ENCODE data around the gene UTS2B. TPM values are rescaled to one million over a fixed set of nuclear protein-coding genes. Genes with fewer than 3 reads are reported as not detected.

UTS2B gene, protein sequence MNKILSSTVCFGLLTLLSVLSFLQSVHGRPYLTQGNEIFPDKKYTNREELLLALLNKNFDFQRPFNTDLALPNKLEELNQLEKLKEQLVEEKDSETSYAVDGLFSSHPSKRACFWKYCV
- not detected for total RNA-seq

DNA sequence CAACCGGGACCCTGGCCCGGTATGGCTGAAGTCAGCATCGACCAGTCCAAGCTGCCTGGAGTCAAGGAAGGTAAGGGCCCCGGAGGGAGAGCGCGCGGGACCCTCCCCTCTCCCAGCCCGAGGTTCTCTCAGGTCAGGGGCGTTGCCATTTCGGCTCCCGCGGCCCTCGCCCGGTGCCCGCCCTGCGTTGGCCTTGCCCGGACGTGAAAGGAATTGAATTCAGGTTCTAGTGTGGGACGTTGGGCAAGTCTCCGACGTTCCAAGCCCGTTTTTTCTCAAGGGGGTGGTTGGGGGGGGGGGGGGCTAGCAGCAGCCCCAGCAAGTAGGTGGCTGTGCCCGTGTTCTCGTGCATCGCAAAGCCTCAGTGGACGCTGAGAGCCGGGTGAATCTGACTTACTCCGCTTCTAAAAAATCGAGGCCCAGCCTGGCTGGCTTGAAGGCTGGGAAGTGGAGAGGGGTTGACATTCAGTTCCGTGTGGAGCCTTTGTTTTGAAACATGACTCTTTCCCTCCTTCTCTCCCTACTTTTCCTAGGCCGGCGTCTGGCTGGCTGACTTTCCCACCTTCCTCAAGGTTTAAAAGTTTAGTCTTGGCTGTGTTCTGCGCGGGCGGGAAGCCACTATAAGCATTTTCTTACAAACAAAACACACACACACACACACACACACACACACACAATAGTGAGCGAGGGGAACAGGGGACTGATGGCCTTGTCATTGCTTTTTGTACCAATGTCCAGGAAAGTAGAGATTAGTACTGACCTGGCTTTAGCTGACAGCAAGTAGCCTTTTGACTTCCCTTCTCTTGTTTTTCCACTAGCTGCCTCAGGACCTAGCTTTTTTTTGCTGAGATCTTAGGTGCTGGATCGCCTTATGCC is at the start of gene UTS2B:
TSS of gene UTS2B (minus strand) at position 873 of the 876 bp plus-strand sequence. CDS start 48,337 bp downstream, outside the sequence.
- H3K4me3 Mint-ChIP-seq: peak within 1 kb of the TSS; percentile 72
- H3K4me1 Mint-ChIP-seq: peaks cover 21% of the 10 kb centered on the region
- H3K27me3 Mint-ChIP-seq: peaks cover 15% of the 10 kb centered on the region
- DNase-seq: peak; percentile 21
- H3K27ac Mint-ChIP-seq: peak within 1 kb of the TSS; percentile 54
- no peaks in the 10 kb centered on the region for H3K9me3 Mint-ChIP-seq
- POLR2A ChIA-PET: interaction anchor here (0.6 to 1.2 kb wide), 4 partner anchors 28 to 39 kb away, joined by 3 read pairs; no protein-coding TSS in a partner anchor
- H3K36me3 Mint-ChIP-seq (ENCODE audit: low read depth): no peaks in the 10 kb centered on the region
- CTCF ChIA-PET: no interaction called here

DNA sequence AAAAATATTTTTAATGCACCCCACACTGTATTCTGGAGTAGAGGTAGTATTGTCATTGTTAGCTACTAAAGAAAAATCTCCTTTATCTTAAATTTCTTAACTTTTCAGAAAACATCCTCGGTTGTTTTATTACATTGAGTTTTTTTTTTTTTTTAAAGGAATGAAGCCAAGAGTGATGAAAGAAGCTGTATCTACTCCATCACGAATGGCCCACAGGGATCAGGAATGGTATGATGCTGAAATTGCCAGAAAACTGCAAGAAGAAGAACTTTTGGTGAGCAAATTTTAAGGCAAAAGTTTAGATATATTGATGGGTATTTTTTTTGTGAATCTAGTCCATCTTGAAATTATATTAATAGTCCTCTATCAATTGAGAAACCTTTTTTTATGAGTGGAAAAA is 49.7 kb upstream of the UTS2B start:
- no peak overlapping the region for H3K4me3 Mint-ChIP-seq

DNA sequence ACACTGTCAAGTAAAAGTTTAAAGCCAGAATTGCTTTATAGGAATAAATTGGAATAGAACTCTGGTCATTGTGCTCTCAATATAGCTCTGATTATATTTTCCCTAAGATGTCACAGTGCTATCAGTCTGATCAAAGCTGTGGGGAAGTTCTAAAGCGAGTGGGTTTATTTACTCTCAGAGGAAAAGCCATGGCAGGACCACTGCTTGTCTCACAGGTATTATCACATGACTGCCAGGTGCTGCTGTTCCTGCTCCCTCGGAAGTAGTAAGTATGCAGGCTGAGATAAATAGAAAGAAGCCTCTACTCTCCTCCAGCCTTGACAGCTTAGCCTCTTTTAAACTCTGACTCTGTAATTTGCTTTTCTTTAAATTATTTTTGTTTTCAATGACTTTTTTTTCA is 49.1 kb upstream of the UTS2B start:
- no peak for DNase-seq
- H3K9me3 Mint-ChIP-seq: no peaks in the 10 kb centered on the region
- H3K27me3 Mint-ChIP-seq: no peaks in the 10 kb centered on the region
- H3K4me1 Mint-ChIP-seq: peaks cover 1% of the 10 kb centered on the region
- no peak overlapping the region for H3K27ac Mint-ChIP-seq
- CTCF ChIA-PET: interaction anchor here (1.5 kb wide), 1 partner anchor 8 kb away, joined by 4 read pairs; no protein-coding TSS in a partner anchor
- no peak overlapping the region for H3K4me3 Mint-ChIP-seq
- peaks cover 4% of the 10 kb centered on the region for H3K36me3 Mint-ChIP-seq (ENCODE audit: low read depth)
- POLR2A ChIA-PET: no interaction called here

More for the DNA sequence above, 49.7 kb upstream of the UTS2B start:
- H3K36me3 Mint-ChIP-seq (ENCODE audit: low read depth): peaks cover 4% of the 10 kb centered on the region
- H3K27me3 Mint-ChIP-seq: no peaks in the 10 kb centered on the region
- no peak overlapping the region for H3K27ac Mint-ChIP-seq
- no peaks in the 10 kb centered on the region for H3K9me3 Mint-ChIP-seq
- ChIA-PET POLR2A (no interaction called here), CTCF (interaction anchor here (0.6 to 1.5 kb wide), 2 partner anchors 8 to 453 kb away, joined by 3 to 4 read pairs; no protein-coding TSS in a partner anchor)
- no peak for DNase-seq
- peaks cover 1% of the 10 kb centered on the region for H3K4me1 Mint-ChIP-seq

DNA sequence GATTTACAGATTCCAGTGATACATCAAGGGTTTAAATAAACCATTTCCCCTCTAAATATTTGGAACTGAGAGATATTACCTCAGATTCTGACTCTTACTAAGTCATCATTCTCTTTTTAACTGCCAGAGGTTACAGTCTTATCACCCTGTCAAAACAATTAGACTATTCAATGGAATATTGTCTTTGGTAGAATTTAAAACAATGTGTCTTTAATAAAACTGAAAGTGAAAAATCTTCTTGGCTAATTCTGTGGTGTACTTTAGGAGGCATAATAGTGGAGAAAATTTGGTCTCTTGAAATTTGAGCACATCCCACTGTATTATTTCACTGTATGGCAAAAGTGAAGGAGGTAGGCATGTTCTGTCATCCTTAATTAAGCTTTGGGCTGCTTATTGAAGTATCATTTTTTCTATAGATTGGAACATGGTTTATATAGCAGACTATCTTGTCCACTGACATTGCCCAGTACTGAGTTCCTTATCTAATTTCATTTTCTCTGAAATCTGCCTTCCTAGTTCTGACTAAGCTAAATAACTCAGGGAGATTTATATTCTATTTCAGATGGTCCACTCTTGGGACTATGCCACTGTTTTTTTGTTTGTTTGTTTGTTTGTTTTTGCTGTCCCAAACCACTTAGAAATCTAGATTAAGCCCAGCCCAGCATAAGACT is 48.0 kb upstream of the UTS2B start:
- no peak for DNase-seq
- no peak overlapping the region for H3K4me3 Mint-ChIP-seq
- ChIA-PET CTCF (no interaction called here), POLR2A (interaction anchor here (0.9 kb wide), 1 partner anchor 50 kb away, joined by 3 read pairs; the partner anchor contains the start of gene CCDC50)
- no peak overlapping the region for H3K27ac Mint-ChIP-seq
- peaks cover 1% of the 10 kb centered on the region for H3K4me1 Mint-ChIP-seq
- peaks cover 4% of the 10 kb centered on the region for H3K36me3 Mint-ChIP-seq (ENCODE audit: low read depth)
- H3K9me3 Mint-ChIP-seq: no peaks in the 10 kb centered on the region
- H3K27me3 Mint-ChIP-seq: no peaks in the 10 kb centered on the region

DNA sequence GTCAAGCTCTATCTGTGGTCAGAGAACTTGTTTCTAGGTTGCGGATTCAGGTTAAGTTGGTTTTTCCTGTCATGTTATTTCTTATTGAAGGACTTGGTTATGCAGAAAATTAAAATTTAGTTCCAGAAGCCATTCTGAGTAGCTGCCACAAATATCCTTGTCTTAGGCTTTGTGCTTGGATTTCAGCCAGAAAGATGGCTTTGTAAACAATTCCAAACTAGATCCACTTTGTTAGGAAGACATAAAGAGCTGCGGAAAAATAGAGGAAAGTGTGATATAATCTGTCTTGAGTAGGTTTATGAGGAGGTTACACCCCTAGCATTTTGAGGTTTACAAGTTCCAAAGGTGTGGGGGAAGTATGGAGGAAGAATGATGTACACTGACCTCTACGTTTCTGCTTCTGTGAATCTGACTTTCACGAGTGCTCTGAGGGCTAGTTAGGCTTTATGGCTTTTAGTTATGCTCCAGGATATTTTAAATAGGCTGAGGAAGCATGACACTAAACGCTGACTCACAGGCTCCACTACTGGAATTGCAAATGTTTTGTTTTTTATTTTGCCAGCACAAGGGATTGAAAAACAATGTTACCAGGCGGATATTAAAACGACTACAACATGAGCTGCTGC is 46.3 kb upstream of the UTS2B start:
- H3K4me1 Mint-ChIP-seq: peaks cover 3% of the 10 kb centered on the region
- ChIA-PET CTCF (no interaction called here), POLR2A (no interaction called here)
- no peaks in the 10 kb centered on the region for H3K36me3 Mint-ChIP-seq (ENCODE audit: low read depth)
- no peak for DNase-seq
- no peak overlapping the region for H3K27ac Mint-ChIP-seq
- no peak overlapping the region for H3K4me3 Mint-ChIP-seq
- H3K9me3 Mint-ChIP-seq: no peaks in the 10 kb centered on the region
- H3K27me3 Mint-ChIP-seq: no peaks in the 10 kb centered on the region

DNA sequence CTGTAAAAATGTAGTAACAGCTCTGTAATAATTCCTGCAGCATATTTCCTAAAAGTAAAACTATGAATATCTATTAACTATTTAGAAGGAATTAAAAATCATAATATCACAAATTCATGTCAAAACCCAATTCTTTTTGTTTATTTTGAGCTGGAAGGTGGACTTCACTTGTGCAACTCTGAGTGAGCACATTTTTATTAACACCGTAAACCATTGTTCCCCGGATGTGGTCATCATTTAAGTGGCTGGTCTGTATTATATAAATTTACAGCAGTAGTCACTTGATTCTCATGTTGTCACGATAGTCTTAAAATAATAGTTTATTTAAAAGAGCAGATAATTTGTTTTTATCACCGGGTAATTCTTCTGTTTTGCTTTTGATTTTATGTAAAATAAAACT is 43.0 kb upstream of the UTS2B start:
- Mint-ChIP-seq H3K9me3 (no peaks in the 10 kb centered on the region), H3K36me3 (ENCODE audit: low read depth) (no peaks in the 10 kb centered on the region), H3K4me1 (peaks cover 2% of the 10 kb centered on the region), H3K27ac (no peak overlapping the region), H3K27me3 (no peaks in the 10 kb centered on the region), H3K4me3 (no peak overlapping the region)
- POLR2A ChIA-PET: no interaction called here
- no peak for DNase-seq
- CTCF ChIA-PET: no interaction called here

DNA sequence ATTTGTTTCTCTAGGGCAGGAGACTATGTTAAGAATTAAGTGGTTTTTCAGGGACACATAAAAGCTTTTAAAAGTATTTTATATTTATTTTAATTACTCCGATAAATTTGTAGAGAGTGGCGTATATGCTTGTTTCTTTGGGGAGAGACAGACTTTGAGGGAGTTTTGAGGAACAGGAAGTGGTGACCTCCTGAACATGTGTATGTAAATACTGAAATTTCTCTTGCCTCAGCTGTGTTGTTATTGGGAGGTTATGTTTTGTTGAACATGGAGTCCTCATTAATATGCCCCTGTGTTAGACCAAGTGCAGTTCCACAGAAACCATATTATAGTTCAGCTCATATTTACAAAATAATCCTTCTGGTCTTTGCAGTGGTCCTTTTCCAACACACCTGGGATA is 41.8 kb upstream of the UTS2B start:
- H3K4me1 Mint-ChIP-seq: peaks cover 2% of the 10 kb centered on the region
- H3K36me3 Mint-ChIP-seq (ENCODE audit: low read depth): no peaks in the 10 kb centered on the region
- ChIA-PET POLR2A (no interaction called here), CTCF (interaction anchor here (1.5 kb wide), 1 partner anchor 8 kb away, joined by 4 read pairs; no protein-coding TSS in a partner anchor)
- no peak overlapping the region for H3K4me3 Mint-ChIP-seq
- no peak overlapping the region for H3K27ac Mint-ChIP-seq
- H3K9me3 Mint-ChIP-seq: no peaks in the 10 kb centered on the region
- no peaks in the 10 kb centered on the region for H3K27me3 Mint-ChIP-seq
- DNase-seq: no peak

DNA sequence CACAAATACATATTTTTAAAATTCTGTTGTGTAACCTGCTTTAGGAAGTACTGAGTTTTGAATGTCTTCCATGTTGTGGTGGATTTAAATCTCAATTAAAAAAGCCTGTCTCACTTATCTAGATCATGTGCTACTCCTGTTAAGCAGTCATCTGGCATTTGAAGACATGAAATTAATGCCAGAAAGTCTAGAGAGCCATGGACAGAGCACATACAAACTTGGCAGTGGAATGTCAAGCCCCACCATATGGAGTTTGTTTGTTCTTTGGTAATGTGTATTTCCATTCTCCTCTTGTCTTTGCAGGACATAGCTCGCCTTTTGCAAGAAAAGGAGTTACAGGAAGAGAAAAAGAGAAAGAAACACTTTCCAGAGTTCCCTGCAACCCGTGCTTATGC is 39.3 kb upstream of the UTS2B start:
- Mint-ChIP-seq H3K36me3 (ENCODE audit: low read depth) (no peaks in the 10 kb centered on the region), H3K4me1 (peaks cover 4% of the 10 kb centered on the region), H3K27ac (no peak overlapping the region), H3K27me3 (no peaks in the 10 kb centered on the region), H3K4me3 (no peak overlapping the region), H3K9me3 (no peaks in the 10 kb centered on the region)
- CTCF ChIA-PET: no interaction called here
- no peak for DNase-seq
- POLR2A ChIA-PET: no interaction called here

DNA sequence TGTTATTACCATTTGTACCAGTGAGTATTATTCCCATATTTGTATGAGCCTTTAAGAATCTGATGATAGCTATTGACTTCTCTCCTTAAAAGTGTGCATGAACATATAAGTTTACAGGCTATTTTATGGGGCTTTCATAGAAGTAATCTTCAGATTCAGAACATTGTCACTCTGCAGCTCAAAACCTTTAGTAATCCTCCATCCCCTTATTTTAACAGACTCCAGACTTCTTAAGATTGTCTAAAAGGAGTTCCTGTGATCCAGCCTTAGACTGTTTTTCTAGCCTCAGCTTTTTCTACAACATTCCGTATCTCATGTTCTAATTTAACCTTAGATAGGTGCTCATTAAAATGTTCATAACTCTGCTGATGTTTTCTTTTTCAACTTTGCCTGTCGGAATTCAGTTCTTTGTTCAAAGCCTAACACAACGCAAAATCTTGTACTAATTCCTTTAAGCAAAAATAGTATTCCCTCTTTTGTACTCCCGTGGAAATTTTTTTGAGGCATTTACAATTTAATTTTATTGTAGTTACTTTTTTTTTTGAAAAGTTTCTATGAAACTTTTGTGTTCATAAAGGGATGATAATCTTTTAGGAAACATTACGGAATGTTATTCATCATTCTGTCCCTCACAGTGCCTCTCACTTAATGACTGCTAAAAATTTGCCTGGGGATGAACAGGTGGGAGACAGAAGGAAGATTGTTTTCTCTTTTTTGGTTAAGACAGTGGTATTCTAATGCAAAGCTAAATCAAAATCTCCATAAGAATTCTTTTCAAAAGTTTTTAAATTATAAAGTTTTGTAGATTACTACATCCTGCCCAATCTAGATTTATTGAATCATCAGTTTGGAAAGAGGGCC is 38.7 kb upstream of the UTS2B start:
- H3K4me3 Mint-ChIP-seq: no peak overlapping the region
- H3K27ac Mint-ChIP-seq: no peak overlapping the region
- peaks cover 4% of the 10 kb centered on the region for H3K4me1 Mint-ChIP-seq
- no peaks in the 10 kb centered on the region for H3K27me3 Mint-ChIP-seq
- ChIA-PET CTCF (no interaction called here), POLR2A (no interaction called here)
- DNase-seq: no peak
- no peaks in the 10 kb centered on the region for H3K9me3 Mint-ChIP-seq
- H3K36me3 Mint-ChIP-seq (ENCODE audit: low read depth): no peaks in the 10 kb centered on the region

DNA sequence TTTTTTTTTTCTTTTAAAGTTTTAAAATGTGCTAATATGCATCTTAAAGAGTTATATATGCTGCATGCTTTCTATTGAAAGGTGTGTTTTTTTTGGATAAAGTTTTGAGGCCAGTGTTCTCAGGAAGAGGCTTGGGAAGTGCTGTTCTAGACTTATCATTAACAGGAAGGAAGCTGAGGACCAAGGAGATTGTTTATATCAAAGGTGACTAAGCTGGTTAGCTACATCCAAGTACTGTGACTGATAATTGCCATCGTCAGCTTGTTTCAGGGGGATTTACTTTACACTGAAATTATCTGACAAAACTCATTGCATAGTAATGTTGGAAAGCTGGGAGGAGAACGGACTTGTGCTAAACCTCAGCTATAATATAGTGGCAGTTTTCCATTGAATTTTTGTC is 36.3 kb upstream of the UTS2B start:
- Mint-ChIP-seq H3K9me3 (no peaks in the 10 kb centered on the region), H3K4me1 (peaks cover 2% of the 10 kb centered on the region), H3K4me3 (no peak overlapping the region), H3K27ac (no peak overlapping the region), H3K27me3 (no peaks in the 10 kb centered on the region), H3K36me3 (ENCODE audit: low read depth) (no peaks in the 10 kb centered on the region)
- POLR2A ChIA-PET: no interaction called here
- no peak for DNase-seq
- CTCF ChIA-PET: no interaction called here

DNA sequence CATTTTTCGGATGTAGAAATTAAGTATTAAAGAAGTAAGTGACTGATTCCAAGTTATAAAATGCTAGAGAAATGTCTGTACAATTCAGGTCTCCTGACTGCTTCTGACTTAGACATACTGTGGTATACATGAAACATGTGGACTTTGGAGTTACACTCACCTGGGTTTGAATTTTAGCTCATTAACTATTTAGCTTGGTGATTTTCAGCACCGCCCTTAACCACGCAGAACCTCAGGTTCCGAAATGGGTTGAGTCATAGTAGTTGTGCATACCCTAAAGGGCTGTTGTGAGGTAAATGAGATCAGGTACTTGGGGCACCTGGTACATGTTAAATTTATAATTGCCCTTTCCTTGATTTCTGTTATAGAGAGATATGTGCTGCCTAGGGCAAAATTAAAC is 32.9 kb upstream of the UTS2B start:
- no peak for DNase-seq
- H3K36me3 Mint-ChIP-seq (ENCODE audit: low read depth): peaks cover 6% of the 10 kb centered on the region
- H3K27me3 Mint-ChIP-seq: no peaks in the 10 kb centered on the region
- no peak overlapping the region for H3K4me3 Mint-ChIP-seq
- ChIA-PET CTCF (no interaction called here), POLR2A (no interaction called here)
- H3K9me3 Mint-ChIP-seq: no peaks in the 10 kb centered on the region
- peaks cover 14% of the 10 kb centered on the region for H3K4me1 Mint-ChIP-seq
- no peak overlapping the region for H3K27ac Mint-ChIP-seq

DNA sequence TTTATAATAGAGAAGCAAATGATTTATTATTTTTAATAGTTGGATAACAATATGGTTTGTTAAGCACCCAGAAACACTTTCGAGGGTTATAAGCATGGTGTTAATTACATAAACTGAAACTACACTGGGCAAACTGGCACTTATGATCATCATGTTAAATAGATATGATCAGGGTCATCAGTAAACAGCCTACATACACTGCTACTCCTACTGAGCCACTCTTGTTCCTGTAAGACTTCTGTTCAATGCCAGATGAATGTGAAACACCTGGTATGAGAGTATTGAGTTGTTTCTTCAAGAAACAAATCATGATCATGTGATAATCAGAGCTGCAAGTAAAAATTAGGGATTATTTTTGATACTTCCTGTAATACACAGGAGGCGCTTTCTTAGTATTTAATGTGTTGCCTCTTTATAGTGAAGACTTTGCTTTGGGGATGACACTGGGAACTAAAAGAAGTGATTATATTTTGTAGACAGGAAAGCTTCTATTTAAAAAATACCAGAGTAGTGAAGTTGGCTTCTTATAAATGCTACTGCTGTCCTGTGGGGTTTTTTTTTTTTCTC is 32.3 kb upstream of the UTS2B start:
- H3K27ac Mint-ChIP-seq: no peak overlapping the region
- POLR2A ChIA-PET: no interaction called here
- no peak overlapping the region for H3K4me3 Mint-ChIP-seq

More for the DNA sequence above, 32.3 kb upstream of the UTS2B start:
- Mint-ChIP-seq H3K9me3 (no peaks in the 10 kb centered on the region), H3K27me3 (no peaks in the 10 kb centered on the region), H3K36me3 (ENCODE audit: low read depth) (peaks cover 6% of the 10 kb centered on the region), H3K4me1 (peaks cover 16% of the 10 kb centered on the region)
- CTCF ChIA-PET: no interaction called here
- DNase-seq: no peak
